Endothelial cell of umbilical vein (primary cell): Measurements from ENCODE around the gene TEF. TPM values are rescaled to one million over a fixed set of nuclear protein-coding genes. Genes with fewer than 3 reads are reported as not detected.

ENCODE experiments used
- BruUV-seq: library from RNA; stranded (reverse); fragments of 400-500 nt; replicated peaks from 2 replicates; lab custom pipeline; 2021; lab: Mats Ljungman, UMichigan
- CTCF ChIA-PET: fragments of 300-600, 350-600 bp; sonication (Branson Sonifier 250); formaldehyde crosslinking; loops from one replicate; lab custom pipeline; 2021; ENCODE audit warnings: antibody characterized with exemption, inconsistent platforms; lab: Charles Lee
- POLR2A ChIA-PET: fragments of 300-600, 350-600 bp; sonication (Branson Sonifier 250); formaldehyde crosslinking; loops from one replicate; lab custom pipeline; 2021; ENCODE audit warnings: antibody characterized with exemption, inconsistent platforms; lab: Charles Lee
- DNase-seq: peaks from one replicate; pipeline ENCODE4 v3.0.0-alpha.2; 2011; ENCODE audit warnings: low read depth, low spot score
- FAIRE-seq: peaks from 2 replicates; lab custom pipeline; 2011; peaks lifted over from hg19 to GRCh38; lab: Jason Lieb, UNC
- H2AFZ ChIP-seq: 2 replicates; pipeline ENCODE4 v1.6.0; 2012; ENCODE audit warnings: low read depth, low read length, control low read depth, inconsistent platforms
- H3K27ac ChIP-seq: 2 replicates; pipeline ENCODE4 v1.5.1; 2011; ENCODE audit warnings: low read depth, mild to moderate bottlenecking, control low read depth, low read length, moderate library complexity; ENCODE audit not compliant: insufficient read depth
- H3K27me3 ChIP-seq, 2 experiments: 2 replicates each; pipeline versions ENCODE4 v1.6.0 to v1.6.1; 2011; ENCODE audit warnings: low read length in 2 of 2, mixed read lengths in 1 of 2; ENCODE audit not compliant: control insufficient read depth in 2 of 2, insufficient read depth in 2 of 2
- H3K36me3 ChIP-seq, 2 experiments: 2 replicates in 1 of 2; 3 replicates in 1 of 2; pipeline ENCODE4 v1.5.1; 2011; ENCODE audit warnings: low read length in 2 of 2, mild to moderate bottlenecking in 1 of 2, moderate library complexity in 1 of 2; ENCODE audit not compliant: control insufficient read depth in 2 of 2, insufficient read depth in 2 of 2; ENCODE audit errors: extremely low read depth in 1 of 2
- H3K4me1 ChIP-seq: 3 replicates; pipeline ENCODE4 v1.5.1; 2011; ENCODE audit warnings: mild to moderate bottlenecking, low read length; ENCODE audit not compliant: control insufficient read depth, insufficient read depth; ENCODE audit errors: extremely low read depth
- H3K4me2 ChIP-seq: 2 replicates; pipeline ENCODE4 v1.6.1; 2011; ENCODE audit warnings: low read length, control low read depth, mixed read lengths; ENCODE audit not compliant: insufficient read depth
- H3K4me3 ChIP-seq, 3 experiments: fragments of 200-600 bp in 1 of 3; sonication (generic), shearing (Covaris generic) in 1 of 3; replicated peaks in 1 of 3; 2 replicates each; pipeline ENCODE4 v1.5.1; 2011 to 2016; ENCODE audit warnings: control low read depth in 3 of 3, low read length in 3 of 3, mild to moderate bottlenecking in 2 of 3, inconsistent platforms in 1 of 3, low read depth in 1 of 3, moderate library complexity in 1 of 3; ENCODE audit not compliant: insufficient read depth in 1 of 3
- H3K79me2 ChIP-seq: 2 replicates; pipeline ENCODE4 v1.6.0; 2012; ENCODE audit warnings: low read length, inconsistent platforms; ENCODE audit not compliant: control insufficient read depth, insufficient read depth
- H3K9ac ChIP-seq: replicated peaks from 2 replicates; pipeline ENCODE3; 2011; ENCODE audit warnings: low read length, control low read depth; ENCODE audit not compliant: insufficient read depth; ENCODE audit errors: extremely low read depth
- H3K9me1 ChIP-seq: replicated peaks from 3 replicates; pipeline ENCODE4 v1.6.0; 2011; ENCODE audit warnings: mild to moderate bottlenecking, low read length; ENCODE audit not compliant: control insufficient read depth, insufficient read depth; ENCODE audit errors: extremely low read depth
- H3K9me3 ChIP-seq: replicated peaks from 2 replicates; pipeline ENCODE4 v1.5.1; 2012; ENCODE audit warnings: low read length, inconsistent platforms; ENCODE audit not compliant: control insufficient read depth, insufficient read depth
- H4K20me1 ChIP-seq: replicated peaks from 2 replicates; pipeline ENCODE3; 2011; ENCODE audit warnings: mild to moderate bottlenecking, low read length; ENCODE audit not compliant: control insufficient read depth, insufficient read depth; ENCODE audit errors: extremely low read depth
- CTCF ChIP-seq, 2 donors: IDR thresholded peaks; 1 replicate in 1 of 2; 2 replicates in 1 of 2; pipeline ENCODE4 v1.5.1; 2011; ENCODE audit warnings: low read length in 2 of 2, mild to moderate bottlenecking in 2 of 2, moderate library complexity in 2 of 2, control low read depth in 1 of 2, inconsistent platforms in 1 of 2, low read depth in 1 of 2; ENCODE audit not compliant: insufficient read depth in 1 of 2; ENCODE audit errors: extremely low read depth in 1 of 2
- EZH2 ChIP-seq: IDR thresholded peaks from 2 replicates; pipeline ENCODE4 v1.6.1; 2012; ENCODE audit warnings: borderline replicate concordance, low read depth, mild to moderate bottlenecking, moderate library complexity, low read length, inconsistent platforms; ENCODE audit not compliant: severe bottlenecking
- FOS ChIP-seq: IDR thresholded peaks from 2 replicates; pipeline ENCODE4 v1.6.1; 2011; ENCODE audit warnings: mild to moderate bottlenecking, low read length, moderate library complexity, borderline replicate concordance; ENCODE audit not compliant: insufficient read depth
- GATA2 ChIP-seq: IDR thresholded peaks from 2 replicates; pipeline ENCODE4 v1.7.0; 2011; ENCODE audit warnings: low read depth, mild to moderate bottlenecking, moderate library complexity, mixed read lengths, low read length; ENCODE audit not compliant: insufficient read length, insufficient read depth
- JUN ChIP-seq: IDR thresholded peaks from 2 replicates; pipeline ENCODE4 v1.6.1; 2011; ENCODE audit warnings: borderline replicate concordance, low read depth; ENCODE audit not compliant: insufficient read length, insufficient read depth
- MYC ChIP-seq: IDR thresholded peaks from one replicate; pipeline ENCODE4 v1.6.1; 2011; ENCODE audit warnings: mild to moderate bottlenecking, low read depth, low read length
- POLR2A ChIP-seq: IDR thresholded peaks from 2 replicates; pipeline ENCODE4 v1.6.1; 2012; ENCODE audit warnings: low read depth, mild to moderate bottlenecking, control low read depth, low read length
- POLR2AphosphoS5 ChIP-seq: IDR thresholded peaks from 2 replicates; pipeline ENCODE4 v1.6.1; 2012; ENCODE audit warnings: low read depth, mild to moderate bottlenecking, control low read depth, low read length, moderate library complexity; ENCODE audit not compliant: insufficient read depth
- dilution Hi-C: fragments of 300-500 bp; cut with MboI; formaldehyde crosslinking; loops from one replicate; pipeline ENCODE4 v1.15.0; 2019; ENCODE audit warnings: low sequenced_read_pairs; ENCODE audit not compliant: extremely low pct_ligation_motif_present
- intact Hi-C: fragments of 100-400 bp; cut with micrococcal nuclease; formaldehyde crosslinking; loops from one replicate; pipeline ENCODE4 v1.10.0; 2022
- polyA plus RNA-seq, 4 experiments: library from polyadenylated mRNA; depleted of rRNA in 3 of 4; stranded (reverse) in 3 of 4; unstranded in 1 of 4; fragments of >200 nt; gene quantifications; 2 replicates each; pipeline versions ENCODE4 v1.2.1 to v1.2.3, GENCODE V29; 2011 to 2012; ENCODE audit warnings: missing spikeins in 1 of 4
- total RNA-seq: library from RNA; stranded (reverse); gene quantifications from 2 replicates; pipeline ENCODE4 v1.2.3, GENCODE V29; 2021
- TF ChIP-seq, protein P1 (sequence below): IDR thresholded peaks from 2 replicates; pipeline ENCODE4 v1.6.1; 2011; ENCODE audit not compliant: insufficient read depth, insufficient read length

The TEF gene
- total and polyA plus RNA-seq, 2 donors (not counting 3 experiments of a cell fraction or from before 2014, with no cell fraction given) = 2.2 to 4.0 TPM

DNA sequence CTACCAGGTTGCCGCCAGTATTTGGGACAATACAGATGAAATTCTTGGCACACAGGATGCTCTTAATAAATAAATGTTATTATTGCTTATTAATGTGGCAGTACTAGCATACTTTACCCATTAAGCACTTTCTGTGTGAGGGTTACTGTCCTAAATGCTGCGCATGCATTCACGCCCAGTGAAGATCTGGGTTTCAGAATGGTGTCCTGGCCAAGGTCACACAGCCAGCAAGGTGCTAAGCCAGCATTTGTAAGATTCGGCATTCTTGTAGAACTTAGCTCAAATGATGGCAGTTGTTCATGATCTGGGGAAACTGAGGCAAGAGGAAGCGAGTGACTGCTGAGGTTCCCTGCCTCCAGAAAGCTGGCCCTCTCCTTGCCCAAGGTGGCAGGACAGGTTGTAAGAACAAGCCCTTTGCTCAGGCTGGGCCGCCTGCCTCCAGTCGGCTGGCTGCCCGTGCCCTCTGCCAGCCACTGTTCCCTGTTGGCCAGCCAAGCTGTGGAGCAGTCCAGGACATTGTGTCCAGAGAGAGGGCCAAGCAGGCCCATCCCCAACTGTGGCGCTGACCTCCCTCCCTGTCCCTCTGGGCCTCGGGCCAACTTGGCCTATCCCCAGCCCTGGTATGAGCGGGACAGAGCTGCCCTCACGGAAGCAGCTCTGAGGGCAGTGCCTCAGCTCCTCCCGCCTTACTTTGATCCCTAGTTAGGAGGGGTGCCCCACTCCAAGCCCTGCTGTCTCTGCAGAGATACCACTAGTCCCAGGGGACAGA is 36.1 kb downstream of the TEF start:
- H3K4me2 ChIP-seq = no peak overlapping the region
- H3K36me3 ChIP-seq = no peaks in the 10 kb centered on the region
- peaks cover 8% of the 10 kb centered on the region for H3K79me2 ChIP-seq
- CTCF ChIA-PET = interaction anchor here (0.8 to 2.4 kb wide), 7 partner anchors 9 to 100 kb away, joined by 3 to 16 read pairs (median 3); partner anchors contain the start of gene TOB2
- dilution Hi-C loops = no loop called here
- DNase-seq = peak; percentile 24
- BruUV-seq = no TSS peak
- no peak for FAIRE-seq
- H4K20me1 ChIP-seq = no peaks in the 10 kb centered on the region
- no peaks in the 10 kb centered on the region for H3K9me3 ChIP-seq
- H2AFZ ChIP-seq = no peak overlapping the region
- H3K27me3 ChIP-seq = no peaks in the 10 kb centered on the region
- POLR2A ChIA-PET = interaction anchor here (1.1 to 1.5 kb wide), 3 partner anchors 27 to 31 kb away, joined by 3 to 8 read pairs (median 3); partner anchors contain the start of gene TOB2
- H3K9ac ChIP-seq = no peak overlapping the region
- H3K4me1 ChIP-seq = peaks cover 13% of the 10 kb centered on the region
- H3K4me3 ChIP-seq = no peak overlapping the region
- TF ChIP-seq GATA2 = no peak
- TF ChIP-seq POLR2A = no peak
- TF ChIP-seq CTCF (IDR thresholded peaks at IDR 0.05; ENCODE audit: extremely low read depth in 1 of 2, insufficient read depth in 1 of 2, low read depth in 1 of 2, low read length in 2 of 2) = no peak
- no peak for TF ChIP-seq MYC
- TF ChIP-seq, protein P1, sequence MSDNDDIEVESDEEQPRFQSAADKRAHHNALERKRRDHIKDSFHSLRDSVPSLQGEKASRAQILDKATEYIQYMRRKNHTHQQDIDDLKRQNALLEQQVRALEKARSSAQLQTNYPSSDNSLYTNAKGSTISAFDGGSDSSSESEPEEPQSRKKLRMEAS = no peak
- TF ChIP-seq POLR2AphosphoS5 = no peak
- no peak for TF ChIP-seq FOS
- no peak for TF ChIP-seq JUN
- TF ChIP-seq EZH2 = no peak
- intact Hi-C loops = no loop called here
- H3K9me1 ChIP-seq = no peaks in the 10 kb centered on the region
- no peak overlapping the region for H3K27ac ChIP-seq
